Activated CD4-positive, alpha-beta T cell treated with anti-CD3 and anti-CD28 coated beads for 4 hours (primary cell): ENCODE results near the gene SLC12A1.

ENCODE experiments used
- DNase-seq, 2 donors: peaks; one replicate each; pipeline ENCODE4 v3.0.0-alpha.2; 2020

SLC12A1 gene

DNA sequence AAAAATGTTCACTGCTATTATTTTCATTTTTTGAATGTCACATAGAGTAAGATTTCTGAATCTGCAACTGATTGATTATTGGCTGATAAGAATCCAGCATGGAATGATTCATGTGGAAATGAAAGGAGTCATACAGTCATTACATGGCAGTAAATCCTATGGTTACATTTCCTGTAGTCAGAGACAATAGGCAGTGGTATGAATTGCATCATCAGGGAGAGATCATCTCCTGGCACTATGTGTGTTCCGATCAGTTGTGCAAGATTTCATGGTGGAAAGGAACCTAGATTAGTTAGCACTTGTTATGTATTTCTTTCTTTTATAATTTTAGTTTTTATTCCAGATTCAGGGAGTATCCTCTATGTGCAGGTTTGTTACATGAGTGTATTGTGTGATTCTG is 38.8 kb downstream of the SLC12A1 start:
- DNase-seq: no peak

DNA sequence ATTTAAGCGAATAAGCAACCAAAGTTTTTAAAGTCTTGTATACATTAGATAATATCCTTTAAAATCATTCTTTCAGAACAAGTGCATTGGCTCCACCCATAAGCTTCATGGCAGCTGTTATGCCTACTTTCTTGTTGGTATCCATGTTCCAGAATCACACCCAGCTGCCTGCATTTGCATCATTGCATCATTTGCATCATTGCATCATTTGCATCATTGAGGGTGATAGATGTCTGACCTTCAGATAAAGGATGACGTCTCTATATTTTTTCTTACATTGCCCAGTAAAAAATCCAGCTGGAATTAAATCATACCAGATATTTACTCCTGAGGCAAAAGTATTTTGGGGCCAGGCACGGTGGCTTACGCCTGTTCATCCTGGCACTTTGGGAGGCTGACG is 42.3 kb downstream of the SLC12A1 start:
- DNase-seq: no peak

DNA sequence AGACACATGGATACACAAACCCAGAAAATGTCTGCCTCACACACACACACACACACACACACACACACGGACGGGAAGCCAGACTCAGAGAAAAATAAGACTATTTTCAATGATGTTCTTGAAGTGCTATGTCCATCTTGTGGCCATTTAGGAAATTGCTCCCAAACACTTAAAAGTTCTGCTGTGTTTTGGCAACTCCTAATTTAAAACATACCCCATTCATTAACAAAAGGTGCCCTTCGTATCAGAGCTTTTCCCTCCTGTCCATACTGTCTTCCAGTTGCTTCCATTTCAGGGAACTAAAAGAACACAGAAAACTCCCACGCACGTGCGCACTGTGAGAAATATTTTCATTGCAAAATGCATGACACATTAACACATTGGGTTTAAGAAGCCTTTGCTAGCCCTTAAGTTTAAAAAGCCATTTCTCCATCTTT is 44.6 kb downstream of the SLC12A1 start:
- no peak for DNase-seq

DNA sequence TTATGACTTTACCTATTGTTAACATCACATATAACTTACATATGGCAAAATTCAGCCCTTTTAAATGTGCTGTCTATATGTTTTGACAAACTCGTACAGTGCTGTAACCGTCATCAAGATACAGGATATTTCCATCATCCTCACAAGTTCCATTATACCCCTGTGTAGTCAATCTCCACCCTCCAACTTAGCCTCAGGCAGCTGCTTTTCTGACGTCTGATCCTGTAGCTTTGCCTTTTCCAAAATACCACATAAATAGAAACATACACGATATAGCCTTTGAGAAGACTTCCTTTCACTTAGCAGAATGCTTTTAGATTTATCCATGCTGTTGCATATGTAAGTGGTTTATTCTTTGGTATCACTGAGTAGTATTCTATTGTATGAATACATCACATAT is 47.1 kb downstream of the SLC12A1 start:
- DNase-seq: no peak

DNA sequence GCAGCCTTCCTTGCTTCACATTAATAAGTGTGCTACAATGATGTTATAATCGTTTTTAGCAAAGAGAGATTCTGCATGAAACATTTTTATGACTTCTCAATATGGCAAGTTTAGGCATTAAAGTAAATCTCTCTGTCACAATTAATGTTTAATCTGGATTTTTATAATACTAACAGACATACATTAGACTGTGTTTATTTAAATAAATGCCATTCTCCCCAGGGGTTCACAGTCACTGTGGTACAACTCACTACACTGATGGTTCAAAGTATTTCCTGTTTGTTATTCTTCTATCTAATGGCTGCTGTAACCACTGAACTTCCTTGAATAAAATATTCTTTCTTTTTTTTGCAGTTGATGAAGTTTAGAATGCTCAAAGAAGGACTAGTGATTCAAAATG is 59.0 kb downstream of the SLC12A1 start:
- DNase-seq: no peak

DNA sequence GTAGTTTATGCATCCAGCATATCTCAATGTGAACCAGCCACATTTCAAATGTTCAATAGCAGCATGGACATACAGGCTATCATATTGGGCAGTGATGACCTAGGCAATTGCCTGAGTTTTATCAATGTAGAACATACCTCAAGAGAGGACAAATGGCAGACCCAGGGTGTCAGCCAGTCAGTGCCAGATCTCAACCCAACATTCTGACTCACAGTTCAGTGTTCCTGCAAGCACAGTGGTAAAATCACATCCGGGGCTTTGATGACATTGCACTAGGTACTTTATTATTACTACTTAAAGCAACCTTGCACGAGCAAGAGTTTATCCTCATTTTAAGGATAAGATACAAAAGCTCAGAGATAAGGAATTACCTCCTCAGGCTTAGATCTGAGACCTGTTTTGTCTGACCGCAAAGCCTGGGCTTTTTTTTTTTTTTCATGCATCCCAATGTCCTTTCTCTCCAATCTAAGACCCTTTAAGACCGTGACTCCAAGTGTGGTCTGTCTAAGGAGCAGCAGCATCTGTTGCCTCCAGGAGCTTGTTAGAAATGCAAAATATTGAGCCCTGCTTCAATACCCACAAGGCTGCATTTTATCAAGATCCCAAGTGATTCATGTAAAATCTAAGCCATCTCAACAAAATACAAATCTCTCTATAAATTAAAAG is 60.1 kb downstream of the SLC12A1 start:
- no peak for DNase-seq

DNA sequence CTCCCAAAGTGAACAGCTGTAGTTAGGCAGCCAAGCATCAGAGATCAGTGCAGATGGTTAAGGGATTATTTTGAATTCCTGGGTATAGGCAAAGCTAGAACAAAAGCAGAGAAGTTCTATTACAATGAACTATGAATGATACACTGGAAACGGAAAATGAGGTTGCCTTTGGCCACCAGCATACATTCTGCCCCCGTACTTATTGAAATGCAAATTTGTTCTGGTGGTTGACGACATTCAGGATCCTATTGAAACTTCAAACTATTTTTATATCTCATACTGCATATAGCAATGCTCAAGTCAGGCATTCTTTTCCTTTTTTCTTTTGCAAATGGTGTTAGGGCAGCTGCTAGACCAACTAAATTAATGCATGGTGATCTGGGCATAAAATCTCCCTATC is 61.7 kb downstream of the SLC12A1 start:
- no peak for DNase-seq

DNA sequence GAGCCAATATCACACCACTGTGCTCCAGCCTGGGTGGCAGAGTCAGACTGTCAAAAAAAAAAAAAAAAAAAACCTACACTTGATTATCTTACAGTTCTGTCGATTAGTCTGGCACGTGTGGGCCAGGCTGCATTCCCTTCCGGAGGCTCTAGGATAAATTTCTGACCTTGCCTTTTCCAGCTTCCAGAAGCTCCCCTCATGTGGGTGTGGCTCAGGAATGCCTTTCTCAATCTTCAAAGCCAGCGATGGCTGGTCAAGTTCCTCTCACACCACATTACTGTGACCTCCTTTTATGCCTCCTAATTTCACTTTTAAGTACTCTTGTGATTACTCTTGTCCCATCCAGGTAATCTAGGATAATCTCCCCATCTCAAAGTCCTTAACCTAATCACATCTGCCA is 66.9 kb downstream of the SLC12A1 start:
- no peak for DNase-seq

DNA sequence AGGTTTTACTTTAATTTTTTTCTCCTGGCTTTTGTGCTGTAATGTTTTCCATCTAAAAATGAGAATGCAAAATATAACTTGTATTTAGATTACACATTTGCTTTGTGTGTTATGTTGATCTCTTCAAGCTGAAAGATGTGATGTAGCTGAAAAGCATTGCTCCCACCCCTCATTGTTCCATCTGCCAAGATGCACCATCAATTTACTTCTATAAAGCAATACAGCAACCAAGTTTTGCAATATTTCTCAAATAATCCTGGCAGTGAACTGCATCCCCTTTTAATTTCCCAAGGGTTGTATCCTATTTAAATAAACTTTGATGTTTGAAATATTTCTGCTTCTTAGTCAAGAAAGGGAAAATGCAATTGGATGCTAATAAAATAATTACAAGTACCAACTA is 72.6 kb downstream of the SLC12A1 start:
- no peak for DNase-seq

DNA sequence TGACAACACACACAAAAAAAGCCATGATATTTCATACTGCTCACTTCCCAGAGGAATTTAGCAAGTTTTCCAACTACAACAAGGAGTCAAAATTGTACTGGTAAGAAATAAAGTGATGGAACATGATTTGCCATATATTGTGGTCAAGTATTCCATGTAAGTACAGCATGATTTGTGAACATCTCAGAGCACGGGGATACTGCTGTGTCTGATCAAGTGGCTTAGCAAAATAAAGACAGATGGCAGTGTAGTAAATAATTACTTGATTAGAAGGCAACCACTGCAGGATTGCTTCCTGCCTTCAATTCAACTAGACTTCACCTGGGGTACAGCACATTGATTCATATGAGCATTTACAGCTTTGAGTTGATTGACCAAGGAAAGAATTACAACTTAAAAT is 73.5 kb downstream of the SLC12A1 start:
- no peak for DNase-seq

DNA sequence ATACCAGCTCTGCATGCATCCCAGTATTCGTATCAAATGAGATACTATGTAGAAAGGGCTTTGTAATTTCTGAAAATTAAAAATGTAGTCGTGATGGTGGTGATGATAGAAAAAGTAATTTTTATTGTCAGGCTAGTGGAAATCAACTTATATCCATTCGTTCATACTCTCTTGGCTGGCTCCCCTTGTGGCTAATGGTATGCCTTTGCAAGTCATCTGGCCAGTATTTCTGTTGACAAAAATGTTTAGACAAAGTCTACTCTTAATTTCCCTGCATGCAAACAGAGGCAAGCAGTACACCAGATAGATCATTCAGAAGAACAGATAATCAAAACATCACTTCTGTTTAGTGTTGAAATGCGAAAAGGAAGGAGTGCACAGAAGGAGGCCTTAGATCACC is 75.6 kb downstream of the SLC12A1 start:
- no peak for DNase-seq

DNA sequence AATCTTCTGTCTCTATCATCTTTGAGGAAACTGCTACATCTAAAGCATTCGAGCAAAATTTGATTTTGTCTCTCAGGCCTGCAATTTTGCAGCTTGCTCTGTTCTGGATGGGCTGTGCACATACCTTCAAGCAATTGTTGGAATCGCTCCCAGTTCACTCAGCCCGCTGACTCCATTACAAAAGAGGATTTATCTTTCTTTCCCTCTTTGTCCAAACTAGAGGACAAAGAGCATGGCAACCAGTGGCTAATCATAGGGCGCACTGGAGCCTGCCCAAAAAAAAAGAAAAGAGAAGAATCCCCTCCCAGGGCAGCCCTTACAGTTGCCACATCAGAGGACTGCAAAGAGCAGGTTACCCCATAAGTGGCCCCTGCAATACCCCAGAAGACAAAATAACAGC is 76.1 kb downstream of the SLC12A1 start:
- DNase-seq: no peak

DNA sequence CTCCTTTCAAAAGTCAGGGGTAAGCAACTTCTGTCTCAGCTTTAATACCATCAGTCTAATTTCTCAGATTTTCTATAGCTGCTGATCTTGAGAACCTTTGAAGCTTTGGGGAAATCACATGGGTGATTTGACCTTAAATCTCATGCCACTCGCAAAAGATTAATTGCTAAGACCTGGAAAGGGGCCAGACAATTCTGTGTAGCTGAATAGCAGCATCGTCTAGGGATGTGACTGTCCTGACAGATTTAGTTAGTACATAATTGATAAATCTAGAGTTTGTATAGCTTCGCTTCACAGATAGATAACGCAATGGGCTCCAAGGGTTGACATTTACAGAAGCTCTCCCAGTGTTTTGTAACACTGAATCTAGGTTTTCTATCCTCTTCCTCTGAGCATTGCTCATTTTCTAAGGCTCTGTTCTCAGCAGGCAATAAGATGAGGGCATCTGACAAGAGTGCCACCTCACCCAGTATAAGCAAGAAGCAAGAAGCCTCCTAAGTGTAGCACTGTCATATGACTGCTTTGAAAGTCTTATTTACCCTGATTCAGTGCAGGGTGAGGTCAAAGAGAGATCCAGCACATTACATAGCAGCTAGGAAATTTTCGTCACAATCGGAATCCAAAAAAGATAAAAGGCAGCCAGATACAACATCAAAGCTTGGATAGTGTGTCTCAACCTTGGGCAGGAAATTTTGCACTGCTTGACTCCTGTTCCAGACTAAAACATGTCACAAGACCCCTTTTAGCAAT is 77.5 kb downstream of the SLC12A1 start:
- no peak for DNase-seq

DNA sequence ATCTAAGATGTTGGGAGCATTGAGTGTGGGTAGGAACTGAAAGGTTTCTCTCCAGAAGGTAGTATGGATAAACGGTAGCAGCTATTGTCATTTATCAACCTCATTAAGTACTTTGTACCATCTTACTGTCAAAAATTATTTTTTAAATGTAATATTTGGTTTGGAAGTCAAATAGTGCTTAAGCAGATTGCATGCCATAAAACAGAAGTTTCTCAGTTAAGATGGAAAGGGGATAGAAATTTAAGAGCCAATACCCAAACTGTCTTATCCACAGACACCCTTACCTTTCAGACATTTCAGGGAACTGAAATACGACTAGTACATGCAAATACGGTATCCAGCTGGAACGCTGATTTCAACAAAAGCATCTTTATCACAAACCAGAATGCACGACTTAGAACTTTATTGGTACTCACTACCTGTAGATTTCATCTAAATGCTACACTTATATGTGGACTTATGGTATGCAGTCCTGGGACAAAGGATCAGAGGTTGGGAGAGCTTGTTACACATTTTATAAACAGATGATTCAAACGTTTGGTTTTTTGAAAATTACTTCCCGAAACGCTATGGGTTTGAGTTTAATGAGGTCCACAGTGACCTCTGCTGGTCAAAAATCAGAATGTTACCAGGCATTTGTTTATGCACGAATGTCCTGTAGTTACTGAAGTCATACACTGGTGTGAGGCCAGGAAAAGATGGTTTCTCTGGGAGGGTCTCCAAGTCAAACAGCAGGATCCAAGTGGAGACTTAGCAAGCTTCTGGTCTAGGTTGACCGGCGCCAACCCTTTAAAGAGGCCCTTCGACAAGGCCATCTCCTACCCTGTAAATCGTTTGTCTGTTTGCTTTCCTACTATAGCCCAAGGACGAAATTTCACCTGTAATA is 79.5 kb downstream of the SLC12A1 start:
- peak; percentile 11 to 43 for DNase-seq

DNA sequence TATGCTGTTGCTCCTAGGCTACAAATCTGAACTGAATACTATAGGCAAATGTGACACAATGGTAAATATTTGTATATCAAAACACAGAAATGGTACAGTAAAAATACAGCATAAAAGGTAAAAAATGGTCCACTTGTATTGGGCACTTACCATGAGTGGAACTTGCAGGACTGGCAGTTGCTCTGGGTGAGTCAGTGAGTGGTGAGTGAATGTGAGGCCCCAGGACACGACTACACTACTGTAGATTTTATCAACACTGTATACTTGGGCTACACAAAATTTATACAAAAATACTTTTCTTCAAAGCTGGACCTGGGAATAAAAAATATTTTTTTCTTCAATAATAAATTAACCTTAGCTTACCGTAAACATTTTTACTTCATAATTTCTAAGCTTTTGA is 83.5 kb downstream of the SLC12A1 start:
- no peak for DNase-seq

DNA sequence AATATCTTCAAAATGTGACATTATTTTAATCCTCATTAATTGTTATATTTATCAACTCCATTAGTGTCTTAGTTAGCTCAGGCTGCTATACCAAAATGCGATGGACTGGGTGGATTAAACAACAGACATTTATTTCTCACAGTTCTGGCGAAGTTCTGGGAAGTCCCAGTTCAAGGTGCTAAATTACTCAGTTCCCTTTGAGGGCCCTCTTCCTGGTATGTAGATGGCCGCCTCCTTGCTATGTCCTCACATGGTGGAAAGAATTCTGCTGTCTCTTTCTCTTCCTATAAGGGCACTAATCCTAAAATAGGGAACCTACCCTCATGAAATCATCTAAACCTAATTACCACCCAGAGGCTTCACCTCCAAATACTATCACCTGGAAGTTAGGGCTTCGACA is 86.4 kb downstream of the SLC12A1 start:
- DNase-seq: no peak

DNA sequence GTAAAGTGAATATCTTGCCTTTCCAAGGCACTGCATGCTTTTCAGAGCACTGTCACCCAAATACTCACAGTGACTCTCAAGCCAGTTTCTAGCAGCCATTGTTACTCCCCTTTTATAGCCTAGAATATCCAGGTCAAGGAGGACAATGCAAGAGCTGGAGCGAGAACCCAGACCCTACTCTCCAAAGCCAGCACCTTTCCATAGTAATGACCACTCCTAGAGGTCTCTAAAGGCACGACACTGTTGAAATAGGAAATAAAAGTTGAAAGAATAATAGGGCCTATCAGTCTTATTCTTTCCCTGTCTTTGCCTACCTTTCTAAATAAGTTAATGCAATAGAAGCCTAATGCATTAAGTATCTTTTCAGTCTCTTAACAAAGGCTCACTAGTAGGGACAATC is 91.6 kb downstream of the SLC12A1 start:
- DNase-seq: no peak

DNA sequence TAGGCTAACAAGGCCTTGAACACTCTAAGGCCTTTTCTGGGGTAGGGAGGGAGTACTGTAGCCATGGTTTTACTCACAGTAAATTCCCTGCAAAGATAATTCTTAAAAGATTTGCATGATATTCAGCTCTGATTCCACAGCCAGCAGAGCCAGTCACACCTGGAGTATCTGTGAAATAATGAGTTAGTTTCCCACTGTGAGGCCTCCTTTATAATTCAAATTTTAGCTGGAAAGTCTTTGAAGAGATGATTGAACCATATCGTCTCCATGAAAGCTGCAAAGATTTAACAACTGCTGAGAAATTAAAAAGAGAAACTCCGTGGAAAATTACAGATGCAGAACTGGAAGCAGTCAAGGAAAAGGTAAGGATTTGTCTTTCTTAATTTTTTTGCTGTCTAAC is 92.8 kb downstream of the SLC12A1 start:
- no peak for DNase-seq

DNA sequence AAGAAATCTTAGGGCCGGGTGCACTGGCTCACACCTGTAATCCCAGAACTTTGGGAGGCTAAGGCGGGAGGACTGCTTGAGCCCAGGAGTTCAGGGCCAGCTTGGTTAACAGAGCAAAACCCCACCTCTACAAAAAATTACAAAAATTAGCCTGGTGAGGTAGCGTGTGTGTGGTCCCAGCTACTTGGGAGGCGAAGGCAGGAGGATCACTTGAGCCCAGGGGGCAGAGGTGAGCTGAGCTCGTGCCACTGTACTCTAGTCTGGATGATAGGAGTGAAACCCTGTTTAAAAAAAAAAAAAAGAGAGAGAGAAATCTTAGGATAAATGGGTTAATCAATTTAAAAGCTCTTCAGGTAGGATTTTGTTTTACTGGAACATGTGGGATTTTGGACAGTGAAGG is 93.9 kb downstream of the SLC12A1 start:
- no peak for DNase-seq

DNA sequence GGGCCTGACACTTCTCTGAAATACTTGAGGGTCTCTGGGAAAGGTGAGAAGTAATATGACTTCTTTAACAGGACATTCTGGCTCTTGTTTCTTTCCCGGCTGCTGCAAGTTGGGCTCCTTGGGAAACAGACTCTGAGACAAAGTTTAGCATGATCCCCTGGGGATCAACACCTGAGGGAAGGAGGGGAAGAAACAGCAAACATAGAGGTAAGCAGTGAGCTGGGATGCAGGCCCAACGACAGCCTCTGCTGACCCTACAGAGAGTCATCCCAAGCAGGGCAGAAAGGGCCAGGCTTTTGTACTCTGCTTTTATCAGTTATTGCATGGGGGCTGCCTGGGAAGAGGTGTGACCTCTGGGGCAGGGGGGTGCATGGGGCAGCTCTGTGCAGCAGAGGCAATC is 98.3 kb downstream of the SLC12A1 start:
- DNase-seq: no peak

DNA sequence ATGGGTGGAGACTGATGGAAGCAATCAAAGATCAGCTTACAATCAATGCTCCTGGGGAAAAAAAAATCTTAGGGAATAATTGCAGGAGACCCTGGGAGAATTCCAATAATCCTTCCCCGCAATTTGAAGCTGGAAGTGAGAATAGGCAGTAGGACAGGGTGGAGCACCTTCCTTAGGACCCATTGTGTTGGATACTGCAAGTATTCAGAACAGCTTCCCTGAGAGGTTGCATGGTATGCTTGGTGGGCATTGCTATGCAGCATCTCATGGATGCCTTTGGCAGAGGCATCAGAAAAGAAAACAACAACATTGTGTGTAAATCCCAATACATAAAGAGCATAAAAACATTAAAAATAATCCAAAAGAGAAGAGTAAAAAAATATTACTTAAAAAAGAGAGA is 100.5 kb downstream of the SLC12A1 start:
- no peak for DNase-seq

DNA sequence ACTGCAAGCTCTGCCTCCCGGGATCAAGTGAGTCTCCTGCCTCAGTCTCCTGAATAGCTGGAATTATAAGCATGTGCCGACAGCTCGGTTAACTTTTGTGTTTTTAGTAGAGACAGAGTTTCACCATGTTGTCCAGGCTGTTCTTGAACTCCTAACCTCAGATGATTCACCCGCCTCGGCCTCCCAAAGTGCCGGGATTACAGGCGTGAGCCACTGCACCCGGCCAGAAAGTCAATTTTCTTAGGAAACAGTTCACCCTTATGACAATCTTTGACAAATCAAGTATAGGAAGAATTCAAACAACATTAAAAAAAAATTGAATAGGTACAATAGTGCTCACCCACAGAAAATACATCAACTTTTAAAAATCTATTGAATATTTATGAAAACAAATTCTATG is 101.5 kb downstream of the SLC12A1 start:
- DNase-seq: no peak

DNA sequence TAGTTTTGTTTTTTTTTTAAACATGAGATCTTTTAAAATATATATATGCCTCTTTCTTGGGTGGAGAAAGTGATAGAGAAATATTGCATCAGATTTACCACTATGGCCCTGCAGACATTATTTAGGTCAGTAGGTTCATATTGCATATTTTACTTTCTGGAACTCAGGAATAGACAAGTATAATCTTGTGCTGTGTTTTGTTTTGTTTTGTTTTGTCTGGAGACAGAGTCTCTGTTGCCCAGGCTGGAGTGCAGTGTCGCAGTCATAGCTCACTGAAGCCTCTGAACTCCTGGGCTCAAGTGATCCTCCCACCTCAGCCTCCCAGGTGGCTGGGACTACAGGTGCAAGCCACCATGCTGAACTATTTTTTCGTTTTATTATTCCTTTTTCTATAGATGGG is 103.6 kb downstream of the SLC12A1 start:
- DNase-seq: no peak

DNA sequence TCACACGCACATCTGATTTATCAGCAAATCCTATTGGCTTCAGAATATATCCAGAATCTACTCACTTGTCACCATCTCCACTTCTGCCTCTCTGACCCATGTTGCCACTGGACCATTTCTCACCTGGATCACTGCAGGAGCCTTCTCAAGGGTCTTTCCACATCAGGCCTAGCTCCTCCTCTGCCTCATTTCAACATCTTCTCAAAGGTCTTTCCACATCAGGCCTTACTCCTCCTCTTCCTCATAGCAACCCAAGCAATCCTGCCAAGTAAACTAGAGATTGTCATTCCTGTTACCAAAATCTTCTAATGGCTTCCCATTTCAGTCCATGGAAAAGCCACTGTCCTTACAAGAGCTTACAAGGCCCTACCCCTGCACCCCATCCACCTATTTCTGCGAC is 107.1 kb downstream of the SLC12A1 start:
- DNase-seq: no peak
